ENCODE measurements around the gene RCBTB2.

GRCh38 chr13:48483575-48483974 is 49.3 kb downstream of the RCBTB2 start:
- TF ChIP-seq CTCF (IDR thresholded peaks at IDR 0.05) = no peak
- TF ChIP-seq POLR2A (IDR thresholded peaks at IDR 0.05) = no peak
